ENCODE data around the gene MANF.

Gene MANF

GRCh38 chr3:51384726-51385473 lies at the start of gene MANF:
Gene MANF, plus strand, starts transcription at chr3:51385291. Its CDS starts 52 bp downstream, at chr3:51385343.
- peak; percentile 96 for DNase-seq

DNA sequence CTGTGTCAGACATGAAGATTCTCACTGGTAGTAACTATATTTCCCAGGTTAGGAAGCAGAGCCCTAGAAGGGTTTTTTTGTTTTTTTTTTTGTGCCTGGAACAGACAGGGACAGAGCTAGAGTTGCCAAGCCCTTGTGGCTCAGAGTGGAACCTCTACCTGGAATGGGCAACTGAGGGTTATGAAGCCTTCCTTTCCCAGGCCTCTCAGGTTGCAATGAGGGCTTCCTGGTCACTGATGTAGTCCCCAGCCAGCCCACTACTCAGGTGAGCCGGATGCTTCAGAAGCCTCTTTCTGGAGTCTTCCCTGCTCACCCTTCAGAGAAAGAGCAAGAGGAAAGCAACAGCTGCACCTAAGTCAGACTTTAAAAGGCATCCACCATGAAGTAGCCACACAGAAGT lies 48.8 kb upstream of the MANF start:
- no peak for DNase-seq

GRCh38 chr3:51337666-51338065 lies 47.4 kb upstream of the MANF start:
- DNase-seq = no peak

- DNase-seq = peak; percentile 2
Observed at GRCh38 chr3:51338632-51339031, 46.5 kb upstream of the MANF start.

GRCh38 chr3:51340013-51340829 lies 44.9 kb upstream of the MANF start:
- DNase-seq = no peak

- DNase-seq = no peak
Observed at GRCh38 chr3:51340989-51341636, 44.0 kb upstream of the MANF start.

GRCh38 chr3:51343918-51344687 lies 41.0 kb upstream of the MANF start:
- DNase-seq = no peak

DNA sequence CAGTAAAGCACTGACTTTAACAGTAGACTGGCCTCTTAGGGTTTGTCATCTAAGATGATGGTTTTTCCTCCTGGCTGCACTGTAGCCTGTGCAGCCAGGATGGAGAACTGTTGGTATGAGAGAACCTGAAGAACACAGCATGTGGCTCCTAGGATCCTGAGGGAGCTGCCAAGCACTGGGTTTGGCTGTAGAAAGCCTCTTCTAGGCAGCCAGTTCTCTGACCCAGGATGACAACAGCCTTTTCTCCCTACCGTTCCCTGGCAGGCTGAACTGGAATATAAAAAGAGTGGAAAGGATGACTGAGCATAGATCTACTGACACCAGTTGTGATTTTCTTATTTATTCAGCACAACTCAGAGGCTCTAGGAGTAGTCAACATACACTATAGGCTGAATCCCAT lies 34.3 kb upstream of the MANF start:
- no peak for DNase-seq

GRCh38 chr3:51353131-51353530 lies 32.0 kb upstream of the MANF start:
- no peak for DNase-seq

DNA sequence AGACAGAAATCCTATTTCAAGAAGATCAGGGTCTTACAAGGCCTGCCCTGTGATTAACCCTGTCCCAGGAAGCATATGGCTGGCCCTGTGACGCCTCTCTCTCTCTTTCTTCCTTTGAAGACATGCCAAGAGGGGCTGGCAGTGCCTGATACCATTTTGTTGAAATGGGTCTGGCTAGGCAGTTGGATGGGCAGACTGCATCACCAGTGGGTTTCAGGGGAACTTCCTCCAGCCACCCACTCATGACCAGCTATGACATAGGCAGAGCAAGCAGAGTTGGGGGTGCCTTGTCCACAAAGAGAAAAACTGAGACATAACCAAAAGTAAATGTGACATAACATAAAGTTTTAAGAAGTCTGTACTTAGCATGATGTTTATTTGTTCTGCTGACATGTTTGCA lies 31.4 kb upstream of the MANF start:
- DNase-seq = no peak

GRCh38 chr3:51354172-51354571 lies 30.9 kb upstream of the MANF start:
- DNase-seq = no peak

GRCh38 chr3:51354731-51355615 lies 30.1 kb upstream of the MANF start:
- no peak for DNase-seq

GRCh38 chr3:51355891-51356578 lies 29.1 kb upstream of the MANF start:
- no peak for DNase-seq

GRCh38 chr3:51357856-51358255 lies 27.2 kb upstream of the MANF start:
- DNase-seq = no peak

GRCh38 chr3:51358981-51359380 lies 26.1 kb upstream of the MANF start:
- no peak for DNase-seq

DNA sequence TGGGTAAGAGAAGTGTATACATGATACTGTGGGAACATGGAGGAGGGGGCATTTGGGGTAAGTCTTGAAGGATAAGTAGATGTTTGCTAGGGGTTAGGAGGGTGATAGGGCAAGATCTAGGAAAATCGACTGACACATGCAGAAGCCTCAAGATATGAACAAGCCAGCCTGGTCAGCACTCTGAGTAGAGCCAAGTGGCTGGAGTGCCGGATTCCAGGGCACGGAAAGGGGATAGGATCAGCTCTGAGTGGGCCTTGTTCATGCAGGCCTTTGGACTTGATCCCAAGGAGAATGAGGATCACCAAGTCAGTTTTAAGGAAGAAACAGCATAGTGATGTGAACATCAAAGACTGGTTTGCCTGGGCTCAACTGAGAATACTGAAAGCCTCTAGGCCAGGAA lies 24.3 kb upstream of the MANF start:
- DNase-seq = no peak

- DNase-seq = no peak
Observed at GRCh38 chr3:51361746-51362145, 23.3 kb upstream of the MANF start.

DNA sequence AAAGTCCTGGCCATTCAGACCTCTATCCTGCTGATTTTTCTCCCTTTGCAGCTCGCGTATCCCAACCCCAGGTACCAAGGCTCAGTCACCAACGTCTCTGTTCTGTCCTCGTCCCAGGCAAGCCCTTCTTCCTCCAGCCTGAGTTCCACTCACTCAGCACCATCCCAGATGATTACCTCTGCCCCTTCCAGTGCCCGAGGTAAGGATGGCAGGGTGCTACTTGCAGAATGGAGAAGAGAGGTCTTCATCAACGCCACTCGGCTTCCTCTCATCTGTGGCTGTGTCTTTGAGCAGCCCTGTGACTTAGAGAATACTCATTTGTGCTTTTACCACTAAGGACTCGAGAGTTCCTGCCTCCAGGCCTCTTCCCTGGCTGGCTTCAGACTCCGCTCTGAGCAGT lies 22.6 kb upstream of the MANF start:
- DNase-seq = no peak

- peak; percentile 21 for DNase-seq
Observed at GRCh38 chr3:51368276-51368675, 16.8 kb upstream of the MANF start.

- peak; percentile 64 for DNase-seq
Observed at GRCh38 chr3:51371943-51372557, 13.0 kb upstream of the MANF start.
